T47D (cell line): ENCODE data around the gene PPM1L.

Experiments
- DNase-seq, 2 experiments: peaks; one replicate each; pipeline versions ENCODE4 v3.0.0 to v3.0.0-alpha.2; 2011 to 2012; ENCODE audit warnings: low read depth in 1 of 2, low spot score in 1 of 2
- JUND ChIP-seq: IDR thresholded peaks from 2 replicates; pipeline ENCODE4 v1.6.1; 2012; ENCODE audit warnings: low read depth
- in situ Hi-C: cut with HindIII; loops from 2 replicates; pipeline ENCODE4 v1.10.0; 2016; ENCODE audit warnings: low sequenced_read_pairs, low pct_unique_long_range_greater_than_20kb

PPM1L gene

DNA sequence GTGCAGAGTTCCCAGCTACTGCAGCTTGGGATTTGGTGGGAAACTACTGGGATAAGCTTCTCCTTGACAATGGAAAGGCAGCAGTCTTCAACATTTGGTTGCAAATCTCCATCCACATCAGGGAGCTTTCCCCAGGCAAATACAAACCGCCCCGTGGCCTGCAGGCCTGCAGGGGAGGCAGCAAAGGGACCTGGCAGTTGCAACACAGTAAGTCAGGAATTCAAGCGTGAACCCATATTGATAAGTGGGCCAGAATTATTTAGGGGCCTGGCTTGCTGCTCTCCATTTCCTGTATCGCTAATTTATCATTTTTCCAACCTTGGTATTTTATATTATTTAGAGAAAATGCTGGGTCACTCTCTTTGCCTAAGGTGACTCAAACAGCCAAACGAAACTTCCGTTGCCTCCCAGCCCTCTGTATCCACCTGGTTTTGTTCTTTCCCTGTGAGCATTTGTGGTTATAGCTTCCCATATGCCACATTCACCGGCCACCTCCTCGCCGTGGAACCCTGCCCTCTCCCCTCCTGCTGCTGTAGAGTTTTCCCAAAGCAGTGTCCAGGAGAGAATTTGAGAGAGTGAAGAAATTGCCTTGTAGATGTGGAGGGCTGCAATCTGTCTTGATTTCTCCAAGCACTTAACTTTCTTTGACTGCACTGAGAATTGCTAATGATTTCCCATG, 314.4 kb downstream of the PPM1L start:
- TF ChIP-seq JUND = no peak
- no peak for DNase-seq
- in situ Hi-C loops = no loop called here

GRCh38 chr3:161070980-161071663, 315.1 kb downstream of the PPM1L start:
- DNase-seq = no peak
- TF ChIP-seq JUND = no peak
- in situ Hi-C loops = no loop called here

DNA sequence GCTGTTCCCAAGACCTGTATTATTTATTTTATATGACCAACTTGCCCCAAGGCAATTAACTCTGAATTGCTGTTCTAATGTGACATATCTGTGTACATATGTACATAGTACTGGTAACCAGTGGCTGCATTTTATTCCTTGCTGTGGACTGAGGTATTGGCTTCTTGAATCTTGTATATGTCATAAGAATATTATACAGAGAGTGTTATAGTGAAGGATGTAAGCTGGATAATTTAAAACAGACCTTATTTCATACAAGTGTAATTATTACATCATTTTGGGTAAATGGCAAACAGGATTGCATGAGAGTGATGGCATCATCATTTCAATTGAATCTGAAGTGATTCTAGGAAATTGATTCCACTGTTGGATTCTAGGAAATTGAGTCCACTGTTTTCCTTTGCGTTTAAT, 316.2 kb downstream of the PPM1L start:
- no peak for TF ChIP-seq JUND
- in situ Hi-C loops = no loop called here
- DNase-seq = peak in 1 of 2 experiments; percentile 53

DNA sequence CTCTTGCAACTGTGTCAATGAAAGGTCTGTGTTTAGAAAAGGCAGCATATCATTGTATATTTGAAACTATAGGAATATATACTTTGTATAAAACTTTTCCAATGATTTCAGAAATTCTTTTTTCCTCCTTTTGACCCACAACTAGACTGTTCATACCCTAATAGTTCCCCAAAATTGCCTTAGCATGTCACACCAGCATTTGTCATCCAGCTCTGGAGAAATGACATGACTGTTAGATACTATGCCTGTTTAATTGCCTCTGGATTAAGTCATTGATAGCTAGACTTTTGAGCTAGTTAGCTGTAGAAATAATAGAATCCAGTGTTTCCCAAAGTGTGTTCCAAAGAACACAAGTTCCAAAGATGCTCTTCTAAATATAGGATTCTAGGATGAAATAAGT, 316.7 kb downstream of the PPM1L start:
- in situ Hi-C loops = no loop called here
- no peak for TF ChIP-seq JUND
- DNase-seq = no peak

DNA sequence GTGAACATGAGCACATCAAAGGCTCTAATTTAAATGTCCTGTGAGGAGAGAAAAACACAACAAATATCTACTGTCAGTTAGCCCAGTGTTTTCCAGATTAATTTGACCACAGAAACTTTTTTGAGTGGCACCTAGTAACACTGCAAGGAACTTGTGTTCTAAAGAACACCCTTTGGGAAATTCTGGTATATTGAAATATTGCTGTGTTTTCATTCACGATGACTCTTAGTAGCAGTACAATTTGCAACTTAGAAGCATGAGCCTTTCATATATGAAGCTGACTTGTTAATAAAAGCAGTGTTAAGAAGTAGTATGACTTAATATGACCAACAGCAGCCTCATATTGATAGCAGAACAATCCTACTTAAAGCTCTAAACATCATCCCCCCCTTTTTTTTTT, 317.1 kb downstream of the PPM1L start:
- DNase-seq = no peak
- in situ Hi-C loops = no loop called here
- TF ChIP-seq JUND = no peak

DNA sequence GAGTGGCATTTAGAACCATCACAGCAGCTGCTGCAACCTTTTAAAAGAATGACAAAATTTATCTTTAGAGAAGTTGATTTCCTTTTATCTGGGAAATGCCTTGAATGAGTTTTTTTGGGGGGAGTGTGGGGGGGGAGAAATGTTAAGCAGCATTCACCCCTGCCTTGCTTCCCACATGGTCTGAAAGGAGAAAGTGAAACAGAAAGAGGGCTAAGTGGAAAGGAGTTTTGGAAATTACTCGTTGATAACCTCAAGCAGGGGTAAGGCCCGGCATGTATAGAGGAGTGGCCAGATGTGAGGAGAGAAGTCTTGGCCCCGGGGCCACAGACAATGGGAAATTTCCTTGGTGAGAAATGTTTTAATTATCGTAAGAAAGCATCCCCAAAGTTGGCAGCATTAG, 325.6 kb downstream of the PPM1L start:
- no peak for DNase-seq

GRCh38 chr3:161082063-161082462, 326.0 kb downstream of the PPM1L start:
- TF ChIP-seq JUND = no peak
- no peak for DNase-seq
- in situ Hi-C loops = no loop called here

More for the DNA sequence above, 325.6 kb downstream of the PPM1L start:
- in situ Hi-C loops = no loop called here
- TF ChIP-seq JUND = no peak

DNA sequence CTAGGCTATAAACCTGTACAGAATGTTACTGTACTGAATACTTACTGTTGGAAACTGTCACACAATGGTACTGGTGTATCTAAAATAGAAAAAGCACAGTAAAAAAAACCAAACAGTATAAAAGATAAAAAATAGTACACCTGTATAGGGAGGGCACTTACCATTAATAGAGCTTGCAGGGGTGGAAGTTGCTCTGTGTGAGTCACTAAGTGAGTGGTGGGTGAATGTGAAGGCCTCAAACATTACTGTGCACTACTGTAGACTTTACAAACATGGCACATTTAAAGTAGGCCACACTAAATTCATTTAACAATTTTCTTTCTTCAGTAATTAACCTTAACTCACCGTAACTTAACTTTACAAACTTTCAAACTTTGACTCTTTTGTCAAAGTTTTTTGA, 327.1 kb downstream of the PPM1L start:
- in situ Hi-C loops = no loop called here
- no peak for DNase-seq
- no peak for TF ChIP-seq JUND

DNA sequence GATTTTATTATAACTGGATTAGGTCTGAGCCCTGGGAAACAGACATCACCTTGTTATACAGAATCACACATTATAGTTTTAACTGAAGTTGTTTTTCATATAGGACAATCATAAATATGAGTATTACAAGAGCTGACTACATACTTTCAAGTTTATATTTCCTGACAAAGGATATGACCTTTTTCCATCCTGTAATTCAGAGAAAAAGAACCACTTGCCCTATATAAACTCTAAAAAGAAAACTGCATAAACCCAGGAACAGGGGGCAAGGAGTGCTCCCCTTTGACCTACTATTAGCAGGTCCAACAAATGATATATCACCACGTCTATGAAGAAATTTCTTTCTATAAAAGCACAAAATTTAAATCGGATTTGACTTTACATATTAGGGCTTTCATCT, 328.2 kb downstream of the PPM1L start:
- in situ Hi-C loops = no loop called here
- TF ChIP-seq JUND = no peak
- DNase-seq = no peak

DNA sequence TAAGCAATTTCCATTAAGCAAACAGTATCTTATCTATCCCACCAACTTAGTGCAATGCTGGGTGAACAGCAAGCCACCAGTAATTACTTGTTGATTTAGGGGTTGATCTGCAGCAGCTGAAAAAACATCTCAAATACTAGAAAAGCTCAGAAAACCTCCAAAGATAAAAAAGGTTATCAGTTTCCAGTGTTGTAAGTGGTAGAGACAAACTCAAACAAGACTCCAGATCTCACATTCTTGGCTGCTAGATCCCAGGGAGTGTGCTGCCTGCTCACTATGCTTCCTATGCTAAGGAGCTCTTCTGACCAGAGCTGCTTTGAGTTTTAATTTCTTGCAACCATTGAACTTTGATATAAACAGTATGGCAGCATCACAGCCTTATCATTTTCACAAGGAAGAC, 337.9 kb downstream of the PPM1L start:
- in situ Hi-C loops = no loop called here
- DNase-seq = no peak
- TF ChIP-seq JUND = no peak

DNA sequence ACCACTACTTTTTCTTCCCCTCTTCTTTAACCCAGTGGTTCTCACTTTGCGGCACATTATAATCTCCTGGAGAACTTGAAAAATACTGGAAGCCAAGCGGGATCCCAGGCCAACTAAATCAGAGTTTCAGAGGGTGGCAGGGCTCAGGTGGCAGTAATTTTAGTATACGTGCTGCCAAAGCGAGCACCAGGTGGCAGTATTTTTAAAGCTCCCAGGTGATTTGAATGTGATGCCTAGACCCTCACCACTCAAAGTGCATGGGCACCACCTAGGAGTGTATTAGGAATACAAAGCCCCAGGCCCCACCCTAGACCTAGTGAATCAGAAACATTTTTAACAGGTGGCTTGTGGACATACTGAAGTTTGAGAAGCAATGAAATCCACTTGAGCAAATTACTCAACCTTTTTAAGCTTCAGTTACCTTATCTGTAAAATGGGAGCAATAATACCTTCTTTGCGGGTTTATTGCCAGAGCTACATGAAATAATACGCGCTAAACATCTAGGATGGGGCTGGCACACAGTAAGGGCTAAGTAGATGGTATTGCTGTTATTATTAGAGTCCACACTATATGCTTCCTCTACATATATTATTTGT, 340.8 kb downstream of the PPM1L start:
- peak; percentile 31 to 72 for DNase-seq
- in situ Hi-C loops = no loop called here
- no peak for TF ChIP-seq JUND

GRCh38 chr3:161100994-161101393, 345.0 kb downstream of the PPM1L start:
- no peak for TF ChIP-seq JUND
- in situ Hi-C loops = no loop called here
- DNase-seq = peak in 1 of 2 experiments; percentile 13

DNA sequence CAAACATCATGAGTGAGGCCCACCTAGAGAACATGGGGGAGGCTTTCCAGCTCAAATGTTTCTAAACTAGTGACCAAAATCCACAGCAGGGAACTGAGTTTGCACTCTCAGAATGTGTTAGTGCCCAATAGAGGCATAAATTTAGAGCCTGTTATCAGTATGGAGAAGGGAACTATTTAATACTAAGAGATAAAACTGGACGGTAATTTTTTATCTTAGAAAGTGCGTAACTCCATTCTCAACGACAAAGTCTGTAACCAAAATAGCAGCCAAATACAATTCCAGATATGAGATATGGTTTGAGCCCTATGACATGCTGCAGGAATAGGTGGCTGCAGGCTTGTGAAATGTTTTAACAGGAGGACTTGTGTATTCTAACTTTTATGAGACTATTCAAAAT, 345.6 kb downstream of the PPM1L start:
- no peak for TF ChIP-seq JUND
- in situ Hi-C loops = no loop called here
- no peak for DNase-seq
